GM23338 (cell line): Measurements from ENCODE around the gene RNF157. TPM values are rescaled to one million over a fixed set of nuclear protein-coding genes. Genes with fewer than 3 reads are reported as not detected.

ENCODE experiments used
- ATAC-seq: fragments of 200-7000 bp; cut with Tn5 transposase; 3 replicates; pipeline ENCODE4 v1.9.1; 2020
- DNase-seq: peaks from one replicate; pipeline ENCODE4 v3.0.0-alpha.2; 2015; ENCODE audit warnings: low spot score
- H2AFZ ChIP-seq: fragments of 200-600 bp; sonication (generic); 2 replicates; pipeline ENCODE4 v1.8.0; 2016; ENCODE audit warnings: antibody characterized with exemption, mild to moderate bottlenecking, moderate library complexity
- H3F3A ChIP-seq: fragments of 200-600 bp; sonication (generic); replicated peaks from 2 replicates; pipeline ENCODE4 v1.8.0; 2017; ENCODE audit warnings: antibody characterized with exemption, mixed run types, low read depth
- H3K27ac ChIP-seq: fragments of 200-600 bp; sonication (generic); 2 replicates; pipeline ENCODE4 v1.6.1; 2016; ENCODE audit warnings: low read depth
- H3K27me3 ChIP-seq: fragments of 200-600 bp; sonication (generic); 2 replicates; pipeline ENCODE4 v1.8.0; 2016; ENCODE audit warnings: mild to moderate bottlenecking, mixed run types, moderate library complexity; ENCODE audit not compliant: insufficient read depth
- H3K36me3 ChIP-seq: fragments of 200-600 bp; sonication (generic); 2 replicates; pipeline ENCODE4 v1.8.0; 2016; ENCODE audit warnings: mild to moderate bottlenecking; ENCODE audit not compliant: insufficient read depth
- H3K4me1 ChIP-seq: fragments of 200-600 bp; sonication (generic); 2 replicates; pipeline ENCODE4 v1.8.0; 2016; ENCODE audit warnings: mild to moderate bottlenecking, moderate library complexity; ENCODE audit not compliant: insufficient read depth
- H3K4me2 ChIP-seq: fragments of 200-600 bp; sonication (generic); 2 replicates; pipeline ENCODE4 v1.7.1; 2017; ENCODE audit warnings: mixed run types
- H3K4me3 ChIP-seq: fragments of 200-600 bp; sonication (generic); 2 replicates; pipeline ENCODE4 v1.6.1; 2016; ENCODE audit warnings: mixed run types
- H3K79me2 ChIP-seq: fragments of 200-600 bp; sonication (generic); replicated peaks from 2 replicates; pipeline ENCODE4 v1.8.0; 2017; ENCODE audit warnings: mild to moderate bottlenecking; ENCODE audit not compliant: insufficient read depth
- H3K9me2 ChIP-seq: fragments of 200-600 bp; sonication (generic); 2 replicates; pipeline ENCODE4 v1.8.0; 2017; ENCODE audit not compliant: insufficient read depth
- H4K20me1 ChIP-seq: fragments of 200-600 bp; sonication (generic); replicated peaks from 2 replicates; pipeline ENCODE4 v1.8.0; 2017; ENCODE audit warnings: mild to moderate bottlenecking; ENCODE audit not compliant: insufficient read depth
- H3K27ac Mint-ChIP-seq: 2 replicates; pipeline ENCODE4 v1.8.0; 2020; ENCODE audit warnings: inconsistent platforms, mild to moderate bottlenecking, moderate library complexity, mixed read lengths
- H3K27me3 Mint-ChIP-seq: 3 replicates; pipeline ENCODE4 v1.8.0; 2022; ENCODE audit warnings: low read depth, mild to moderate bottlenecking, moderate library complexity, mixed read lengths, inconsistent platforms; ENCODE audit not compliant: insufficient read depth, poor library complexity
- H3K36me3 Mint-ChIP-seq: 3 replicates; pipeline ENCODE4 v1.8.0; 2021; ENCODE audit warnings: low read depth, mild to moderate bottlenecking, inconsistent platforms, moderate library complexity, mixed read lengths
- H3K4me1 Mint-ChIP-seq: 3 replicates; pipeline ENCODE4 v1.8.0; 2020; ENCODE audit warnings: mild to moderate bottlenecking, inconsistent platforms, mixed read lengths
- H3K4me3 Mint-ChIP-seq: 3 replicates; pipeline ENCODE4 v1.8.0; 2021; ENCODE audit warnings: moderate library complexity, mild to moderate bottlenecking, inconsistent platforms, mixed read lengths
- H3K9me3 Mint-ChIP-seq: 3 replicates; pipeline ENCODE4 v1.8.0; 2020; ENCODE audit warnings: moderate library complexity, mild to moderate bottlenecking, inconsistent platforms, mixed read lengths
- CREB1 ChIP-seq: fragments of 250-450 bp; sonication (Bioruptor Pico); IDR thresholded peaks from 2 replicates; pipeline ENCODE4 v1.5.0; 2020; ENCODE audit warnings: low read depth, mild to moderate bottlenecking, moderate library complexity
- CTCF ChIP-seq, 2 experiments: fragments of 200-600 bp in 1 of 2; sonication (generic) in 1 of 2; conservative IDR thresholded peaks; 2 replicates each; pipeline versions ENCODE4 v1.5.1 to v1.6.1; 2016 to 2017; ENCODE audit warnings: antibody characterized with exemption in 2 of 2, low read depth in 2 of 2, mild to moderate bottlenecking in 2 of 2, moderate library complexity in 1 of 2
- ETS1 ChIP-seq: IDR thresholded peaks from 2 replicates; pipeline ENCODE4 v1.6.1; 2016; ENCODE audit warnings: antibody characterized with exemption
- EZH2 ChIP-seq: fragments of 200-600 bp; sonication (generic); IDR thresholded peaks from one replicate; pipeline ENCODE4 v1.8.0; 2017; ENCODE audit warnings: antibody characterized with exemption, mild to moderate bottlenecking, low read depth; ENCODE audit not compliant: unreplicated experiment
- EZH2phosphoT487 ChIP-seq: fragments of 200-600 bp; sonication (generic); IDR thresholded peaks from one replicate; pipeline ENCODE4 v1.8.1; 2018; ENCODE audit warnings: antibody characterized with exemption; ENCODE audit not compliant: unreplicated experiment
- JUNB ChIP-seq: IDR thresholded peaks from one replicate; pipeline ENCODE4 v1.6.1; 2016; ENCODE audit warnings: antibody characterized with exemption; ENCODE audit not compliant: unreplicated experiment
- NANOG ChIP-seq: IDR thresholded peaks from 2 replicates; pipeline ENCODE4 v1.6.1; 2016; ENCODE audit warnings: antibody characterized with exemption, borderline replicate concordance
- POLR2AphosphoS5 ChIP-seq: IDR thresholded peaks from 2 replicates; pipeline ENCODE4 v1.6.1; 2016; ENCODE audit warnings: antibody characterized with exemption, low read depth
- REST ChIP-seq: IDR thresholded peaks from one replicate; pipeline ENCODE4 v1.6.1; 2018; ENCODE audit warnings: antibody characterized with exemption; ENCODE audit not compliant: unreplicated experiment
- STAT1 ChIP-seq: IDR thresholded peaks from one replicate; pipeline ENCODE4 v1.6.1; 2016; ENCODE audit warnings: antibody characterized with exemption; ENCODE audit not compliant: unreplicated experiment
- ZNF114 ChIP-seq: fragments of 250-450 bp; sonication (Bioruptor Pico); IDR thresholded peaks from 2 replicates; pipeline ENCODE4 v1.5.0; 2020; ENCODE audit warnings: mild to moderate bottlenecking, moderate library complexity
- ZNF331 ChIP-seq: fragments of 250-450 bp; sonication (Bioruptor Pico); IDR thresholded peaks from 2 replicates; pipeline ENCODE4 v1.5.0; 2020; ENCODE audit warnings: low read depth, mild to moderate bottlenecking, moderate library complexity
- ZNF462 ChIP-seq: fragments of 250-450 bp; sonication (Bioruptor Pico); IDR thresholded peaks from 2 replicates; pipeline ENCODE4 v1.5.0; 2020; ENCODE audit warnings: mild to moderate bottlenecking, moderate library complexity
- polyA plus RNA-seq: library from polyadenylated mRNA; unstranded; fragments of >200 nt; fragmentation: Nextera tagmentation; extraction: Ambion mirVana; gene quantifications from 2 replicates; pipeline ENCODE4 v1.2.1, GENCODE V29; 2016
- total RNA-seq: library from RNA; depleted of rRNA; stranded (reverse); fragments of >200 nt; shearing (Covaris generic); gene quantifications from 2 replicates; pipeline ENCODE4 v1.2.3, GENCODE V29; 2014

Gene RNF157
- total and polyA plus RNA-seq, 2 experiments from 2014 or later, result 7.8 to 11.7 TPM

- Mint-ChIP-seq H3K9me3 (no peaks in the 10 kb centered on the region), H3K4me1 (peaks cover 9% of the 10 kb centered on the region), H3K4me3 (no peak overlapping the region)
Observed at GRCh38 chr17:76174037-76174436, 66.3 kb downstream of the RNF157 start.

More at GRCh38 chr17:76174037-76174436, 66.3 kb downstream of the RNF157 start:
- no peak overlapping the region for H3K4me2 ChIP-seq
- H3K27ac ChIP-seq, result 0 out of 2 replicates have a peak overlapping the region, but pooled peaks have one; percentile 11
- no peaks in the 10 kb centered on the region for H3K36me3 Mint-ChIP-seq
- H3K27me3 Mint-ChIP-seq, result peaks cover 3% of the 10 kb centered on the region
- TF ChIP-seq CTCF (conservative IDR thresholded peaks at IDR 0.05; ENCODE audit: low read depth in 2 of 2) (no peak), ZNF331 (CRISPR knock-in tag) (no peak), STAT1 (no peak), POLR2AphosphoS5 (no peak), NANOG (no peak), REST (no peak), ZNF114 (CRISPR knock-in tag) (no peak), ZNF462 (no peak), JUNB (no peak), EZH2 (no peak), EZH2phosphoT487 (no peak), ETS1 (no peak), CREB1 (CRISPR knock-in tag) (no peak)
- H3F3A ChIP-seq, result no peaks in the 10 kb centered on the region; the same call in 1 of the 2 replicates
- H2AFZ ChIP-seq, result 0 out of 2 replicates have a peak overlapping the region, but pooled peaks have one; percentile 47
- DNase-seq (no peak), ATAC-seq (no peak)
- H4K20me1 ChIP-seq, result no peaks in the 10 kb centered on the region
- H3K4me3 ChIP-seq, result no peak overlapping the region
- no peaks in the 10 kb centered on the region for H3K36me3 ChIP-seq
- no peaks in the 10 kb centered on the region for H3K79me2 ChIP-seq
- no peak overlapping the region for H3K27ac Mint-ChIP-seq
- no peaks in the 10 kb centered on the region for H3K9me2 ChIP-seq
- H3K27me3 ChIP-seq, result no peaks in the 10 kb centered on the region
- peaks cover 8% of the 10 kb centered on the region for H3K4me1 ChIP-seq
